Activated CD4-positive, alpha-beta T cell treated with anti-CD3 and anti-CD28 coated beads for 48 hours (primary cell): ENCODE results near the gene CD7.
"Not testable (repeated sequence)": the region's sequence is repeated elsewhere in the genome, so short reads cannot be mapped to it uniquely, and the experiment has no call there.

Source experiments
- DNase-seq: peaks from one replicate; pipeline ENCODE4 v3.0.0-alpha.2; 2020

The CD7 gene

DNA sequence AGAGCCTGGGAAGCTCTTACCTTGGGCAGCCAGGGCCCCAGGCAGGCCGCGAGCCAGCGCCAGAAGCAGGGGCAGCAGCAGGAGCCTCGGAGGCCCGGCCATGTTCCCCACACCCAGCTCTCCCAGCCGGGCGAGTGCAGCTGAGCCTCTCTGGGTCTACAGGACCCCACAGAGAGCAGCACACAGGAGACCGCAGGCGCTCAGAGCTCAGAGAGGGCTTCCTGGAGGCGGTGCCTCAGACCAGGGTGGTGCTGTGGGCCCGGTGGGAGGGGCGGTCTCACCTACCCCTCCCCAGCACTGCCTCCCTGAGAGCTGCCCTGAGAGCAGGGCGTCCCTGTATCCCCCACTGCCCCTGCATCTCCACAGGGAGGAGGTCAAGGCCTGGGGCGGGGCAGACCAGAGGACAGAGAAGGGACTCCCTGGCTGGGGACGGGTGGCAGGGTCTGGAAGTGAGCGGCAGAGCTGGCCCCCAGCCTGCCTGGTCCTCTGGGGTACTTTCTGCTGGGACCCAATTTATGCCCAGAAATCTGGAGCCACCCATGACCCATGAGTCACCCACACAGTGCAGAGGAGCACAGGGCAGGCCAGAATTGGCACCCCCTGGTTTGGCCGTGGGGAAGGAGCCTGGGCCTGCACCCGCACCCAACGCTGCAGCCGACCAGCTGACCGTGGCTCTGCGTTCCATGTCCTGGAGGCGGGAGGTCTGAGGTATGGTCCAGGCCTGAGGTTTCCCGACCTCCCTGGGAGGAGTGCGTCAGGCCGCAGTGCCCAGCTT is at the start of gene CD7:
Gene CD7, minus strand, starts transcription at position 215 of the 775 bp plus-strand sequence. Its CDS starts 113 bp downstream, at position 102.
- peak; percentile 80 for DNase-seq

- no peak for DNase-seq
These were observed 49.3 kb upstream of the CD7 start for GRCh38 chr17:82366749-82367148.

GRCh38 chr17:82365606-82366295 is 48.3 kb upstream of the CD7 start:
- DNase-seq: no peak

GRCh38 chr17:82361885-82362633 is 44.7 kb upstream of the CD7 start:
- DNase-seq: no peak

DNA sequence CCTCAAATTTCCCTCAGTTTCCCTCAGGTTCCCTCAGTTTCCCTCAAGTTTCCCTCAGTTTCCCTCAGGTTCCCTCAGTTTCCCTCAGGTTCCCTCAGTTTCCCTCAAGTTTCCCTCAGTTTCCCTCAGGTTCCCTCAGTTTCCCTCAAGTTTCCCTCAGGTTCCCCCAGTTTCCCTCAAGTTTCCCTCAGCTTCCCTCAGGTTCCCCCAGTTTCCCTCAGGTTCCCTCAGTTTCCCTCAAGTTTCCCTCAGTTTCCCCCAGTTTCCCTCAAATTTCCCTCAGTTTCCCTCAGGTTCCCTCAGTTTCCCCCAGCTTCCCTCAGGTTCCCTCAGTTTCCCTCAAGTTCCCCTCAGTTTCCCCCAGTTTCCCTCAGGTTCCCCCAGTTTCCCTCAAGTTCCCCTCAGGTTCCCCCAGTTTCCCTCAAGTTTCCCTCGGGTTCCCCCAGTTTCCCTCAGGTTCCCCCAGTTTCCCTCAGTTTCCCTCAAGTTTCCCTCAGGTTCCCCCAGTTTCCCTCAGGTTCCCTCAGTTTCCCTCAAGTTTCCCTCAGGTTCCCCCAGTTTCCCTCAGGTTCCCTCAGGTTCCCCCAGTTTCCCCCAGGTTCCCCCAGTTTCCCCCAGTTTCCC is 42.2 kb upstream of the CD7 start:
- DNase-seq: not testable (repeated sequence)

DNA sequence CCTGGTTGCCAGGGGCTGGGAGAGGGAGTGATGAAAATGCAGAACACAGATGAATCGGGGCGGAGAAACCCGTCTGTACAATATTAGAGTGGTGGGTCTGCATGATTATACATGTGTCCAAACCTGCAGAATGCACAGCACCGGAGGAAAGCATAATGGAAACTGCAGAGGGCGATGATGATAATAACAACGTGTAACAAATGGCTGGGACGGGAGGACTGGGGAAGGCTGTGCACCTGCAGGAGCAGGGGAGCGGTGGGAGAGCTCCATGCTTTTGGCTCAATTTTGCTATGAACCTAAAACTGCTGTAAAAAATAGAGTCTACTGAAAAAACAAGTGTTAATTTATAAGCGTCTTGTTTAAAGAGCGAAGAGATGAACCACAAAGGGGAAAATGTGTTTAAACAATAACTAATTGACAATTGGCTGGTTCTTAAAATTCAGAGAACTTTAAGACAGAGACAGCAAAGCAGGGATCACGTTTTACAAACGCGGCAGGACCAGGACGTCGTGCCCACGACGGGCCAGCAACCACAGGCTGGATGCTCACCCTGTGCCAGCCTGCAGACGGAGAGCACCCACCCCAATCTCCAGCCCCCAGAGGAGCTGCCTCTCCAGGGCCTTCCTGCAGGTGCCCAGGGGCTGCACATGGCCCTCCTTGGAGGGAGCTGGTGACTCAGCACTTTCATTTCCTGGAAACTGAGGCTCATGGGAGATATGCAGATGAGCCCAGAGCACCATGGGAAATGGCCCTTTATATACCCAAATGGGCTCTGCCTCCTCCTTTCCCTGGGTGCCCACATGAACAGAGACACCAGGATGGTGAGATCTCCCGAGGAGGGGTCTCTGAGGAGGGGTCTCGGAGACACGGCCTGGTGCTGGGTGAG is 41.3 kb upstream of the CD7 start, which contains the start of gene TEX19:
Gene TEX19, plus strand, starts transcription at position 783 of the 886 bp plus-strand sequence. CDS start 2,904 bp downstream, outside the sequence.
- DNase-seq: no peak

- DNase-seq: no peak
These were observed 40.0 kb upstream of the CD7 start for GRCh38 chr17:82357394-82357793.

DNA sequence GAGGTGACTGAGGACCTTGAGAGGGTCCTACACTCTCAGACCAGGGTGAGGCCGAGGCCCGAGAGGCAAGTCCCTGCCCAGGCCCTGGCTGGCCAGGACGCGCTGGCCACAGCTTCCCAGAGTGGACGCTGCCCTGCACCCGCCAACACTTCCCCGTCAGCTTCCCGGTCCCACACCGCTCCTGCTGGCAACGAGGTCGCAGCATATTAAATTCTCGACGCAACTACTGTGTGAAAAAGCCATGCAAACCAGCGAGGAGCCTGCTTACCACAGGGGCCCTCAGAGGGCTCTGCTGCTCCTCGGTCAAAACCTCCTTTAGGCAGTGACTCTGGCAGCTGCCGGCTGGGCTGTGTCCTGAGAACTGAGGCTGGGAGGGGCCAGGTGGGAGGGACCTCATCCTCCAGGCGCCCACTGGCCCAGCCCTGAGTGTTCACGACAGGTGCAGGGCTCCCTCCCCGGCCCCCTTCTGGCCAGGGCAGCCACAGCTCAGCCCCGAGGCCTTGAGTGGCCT is 39.5 kb upstream of the CD7 start:
- no peak for DNase-seq

DNA sequence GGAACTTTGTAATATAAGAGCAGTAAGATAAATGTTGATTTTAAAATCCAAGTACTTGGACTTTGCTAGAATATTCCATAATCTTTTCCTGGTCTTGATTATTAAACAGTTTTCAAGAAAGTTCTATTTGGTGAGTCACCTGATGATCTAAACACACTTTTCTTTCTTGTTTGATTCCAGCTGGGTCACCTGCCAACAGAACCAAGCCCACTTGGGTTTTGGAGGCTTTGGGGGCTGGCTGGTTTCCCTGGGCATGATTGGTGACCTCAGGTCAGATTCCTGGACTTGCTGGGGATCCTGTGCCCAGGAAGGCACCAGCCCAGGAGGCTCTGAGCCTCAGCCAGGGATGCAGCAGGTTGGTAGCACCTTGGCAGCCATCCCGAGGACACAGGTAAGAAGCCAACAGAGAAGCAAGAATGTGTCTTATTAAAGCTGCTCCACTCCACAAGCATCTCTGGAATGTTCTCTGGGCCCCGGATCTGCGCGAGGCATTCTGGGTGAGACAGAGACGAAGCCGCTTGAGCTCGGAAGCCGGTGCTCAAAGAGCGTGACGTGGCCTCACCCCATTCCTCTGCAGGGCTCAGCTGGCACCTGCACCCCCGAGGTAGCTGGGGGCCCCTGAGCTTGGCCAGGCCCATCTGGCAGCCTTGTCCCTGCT is 38.5 kb upstream of the CD7 start:
- DNase-seq: no peak

GRCh38 chr17:82354804-82355308 is 37.4 kb upstream of the CD7 start:
- DNase-seq: no peak

- no peak for DNase-seq
These were observed 36.1 kb upstream of the CD7 start for GRCh38 chr17:82353484-82353883.

GRCh38 chr17:82351713-82352488 is 34.5 kb upstream of the CD7 start:
- peak; percentile 91 for DNase-seq

- no peak for DNase-seq
These were observed 33.9 kb upstream of the CD7 start for GRCh38 chr17:82351254-82351712.

GRCh38 chr17:82350182-82351030 is 33.0 kb upstream of the CD7 start:
- peak; percentile 72 for DNase-seq

- no peak for DNase-seq
These were observed 31.9 kb upstream of the CD7 start for GRCh38 chr17:82349287-82349701.

GRCh38 chr17:82348866-82349265 is 31.5 kb upstream of the CD7 start:
- no peak for DNase-seq

DNA sequence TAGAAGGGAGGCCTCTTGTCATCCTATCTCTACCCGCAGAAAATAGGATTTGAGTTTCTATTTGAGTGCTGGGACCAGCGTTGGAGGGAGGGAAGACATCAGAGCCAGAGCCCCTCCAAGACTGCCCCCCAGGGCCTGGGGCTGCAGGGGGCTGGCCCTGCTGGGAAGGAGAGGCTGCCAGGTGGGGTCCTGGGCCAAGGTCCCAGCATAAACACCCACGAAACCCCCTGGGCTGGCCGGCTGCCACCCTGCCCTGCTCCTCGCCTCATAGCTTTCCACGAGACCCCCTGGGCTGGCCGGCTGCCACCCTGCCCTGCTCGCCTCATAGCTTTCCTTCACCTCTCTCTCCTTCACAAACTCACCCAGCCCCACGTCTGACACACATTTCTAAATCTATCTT is 31.0 kb upstream of the CD7 start:
- DNase-seq: no peak

GRCh38 chr17:82347994-82348393 is 30.6 kb upstream of the CD7 start:
- not testable (repeated sequence) for DNase-seq
